BE2C (cell line): ENCODE measurements around the gene TJP3.

Experiments
- DNase-seq: peaks from one replicate; pipeline ENCODE4 v3.0.0-alpha.2; 2020
- H3K27me3 ChIP-seq: fragments of 250-450 bp; sonication (Bioruptor Pico); 2 replicates; pipeline ENCODE4 v1.5.1; 2020; ENCODE audit warnings: mild to moderate bottlenecking
- H3K36me3 ChIP-seq: fragments of 250-450 bp; sonication (Bioruptor Pico); 2 replicates; pipeline ENCODE4 v1.5.1; 2020; ENCODE audit warnings: mild to moderate bottlenecking
- H3K4me1 ChIP-seq: fragments of 250-450 bp; sonication (Bioruptor Pico); 2 replicates; pipeline ENCODE4 v1.5.1; 2020
- H3K4me3 ChIP-seq: 2 replicates; pipeline ENCODE4 v1.5.1; 2011; ENCODE audit warnings: low read depth, low read length
- H3K9me3 ChIP-seq: fragments of 250-450 bp; sonication (Bioruptor Pico); 2 replicates; pipeline ENCODE4 v1.5.1; 2020
- CTCF ChIP-seq: IDR thresholded peaks from 2 replicates; pipeline ENCODE4 v1.5.1; 2012; ENCODE audit warnings: mild to moderate bottlenecking, low read depth, low read length

The TJP3 gene

GRCh38 chr19:3736106-3736724 lies 28.0 kb downstream of the TJP3 start:
- TF ChIP-seq CTCF, result no peak

GRCh38 chr19:3737487-3738205 lies 29.5 kb downstream of the TJP3 start:
- DNase-seq, result no peak
- no peak for TF ChIP-seq CTCF
- H3K27me3 ChIP-seq, result peaks cover 34% of the 10 kb centered on the region
- H3K4me3 ChIP-seq, result no peak overlapping the region
- no peaks in the 10 kb centered on the region; the same call in 1 of the 2 replicates for H3K9me3 ChIP-seq
- no peaks in the 10 kb centered on the region for H3K4me1 ChIP-seq
- H3K36me3 ChIP-seq, result no peaks in the 10 kb centered on the region

More at GRCh38 chr19:3736106-3736724, 28.0 kb downstream of the TJP3 start:
- Histone ChIP-seq H3K36me3 (no peaks in the 10 kb centered on the region), H3K27me3 (peaks cover 34% of the 10 kb centered on the region), H3K9me3 (no peaks in the 10 kb centered on the region; the same call in 1 of the 2 replicates), H3K4me3 (no peak overlapping the region), H3K4me1 (no peaks in the 10 kb centered on the region)
- no peak for DNase-seq

GRCh38 chr19:3738477-3739220 lies 30.5 kb downstream of the TJP3 start:
- Histone ChIP-seq H3K27me3 (peaks cover 29% of the 10 kb centered on the region), H3K36me3 (no peaks in the 10 kb centered on the region), H3K4me1 (no peaks in the 10 kb centered on the region), H3K9me3 (no peaks in the 10 kb centered on the region; the same call in 1 of the 2 replicates), H3K4me3 (no peak overlapping the region)
- no peak for TF ChIP-seq CTCF
- no peak for DNase-seq

- Histone ChIP-seq H3K9me3 (no peaks in the 10 kb centered on the region; the same call in 1 of the 2 replicates), H3K4me1 (no peaks in the 10 kb centered on the region), H3K4me3 (no peak overlapping the region), H3K36me3 (no peaks in the 10 kb centered on the region), H3K27me3 (peaks cover 12% of the 10 kb centered on the region)
- no peak for TF ChIP-seq CTCF
- DNase-seq, result no peak
Measured at GRCh38 chr19:3740431-3740830, 32.2 kb downstream of the TJP3 start.

- no peak overlapping the region for H3K4me3 ChIP-seq
- H3K36me3 ChIP-seq, result no peaks in the 10 kb centered on the region
- no peak for TF ChIP-seq CTCF
- no peak for DNase-seq
- no peaks in the 10 kb centered on the region for H3K4me1 ChIP-seq
- H3K27me3 ChIP-seq, result no peaks in the 10 kb centered on the region
- no peaks in the 10 kb centered on the region for H3K9me3 ChIP-seq
Measured at GRCh38 chr19:3743486-3743885, 35.3 kb downstream of the TJP3 start.
